Skeletal muscle cell (primary cell): Measurements from ENCODE around the gene KLHL26.
"Not testable (repeated sequence)": the region's sequence is repeated elsewhere in the genome, so short reads cannot be mapped to it uniquely, and the experiment has no call there.

Source experiments
- DNase-seq: peaks from one replicate; pipeline ENCODE4 v3.0.0-alpha.2; 2010; ENCODE audit warnings: low read depth
- H3K4me3 ChIP-seq: 2 replicates; pipeline ENCODE4 v1.5.1; 2011; ENCODE audit warnings: low read depth, mild to moderate bottlenecking, control low read depth, low read length, moderate library complexity

The KLHL26 gene

GRCh38 chr19:18636969-18637629 is at the start of gene KLHL26:
TSS of gene KLHL26 (plus strand) at chr19:18637028. CDS start at chr19:18637055, 27 bp downstream.
- H3K4me3 ChIP-seq, result peak within 1 kb of the TSS; percentile 72
- no peak for DNase-seq

GRCh38 chr19:18587561-18587960 is 49.3 kb upstream of the KLHL26 start:
- no peak overlapping the region for H3K4me3 ChIP-seq
- no peak for DNase-seq

GRCh38 chr19:18587962-18588610 is 48.7 kb upstream of the KLHL26 start:
- H3K4me3 ChIP-seq, result peak overlapping the region; percentile 84
- no peak for DNase-seq

GRCh38 chr19:18588611-18589379 is 48.0 kb upstream of the KLHL26 start, which contains the start of gene REX1BD:
TSS of gene REX1BD (plus strand) at chr19:18588798. CDS start at chr19:18588802, 4 bp downstream.
- peak; percentile 31 for DNase-seq
- H3K4me3 ChIP-seq, result peak within 1 kb of the TSS; percentile 84

GRCh38 chr19:18589380-18590272 is 47.2 kb upstream of the KLHL26 start:
- H3K4me3 ChIP-seq, result peak overlapping the region; percentile 84
- DNase-seq, result peak; percentile 33

GRCh38 chr19:18590273-18591272 is 46.3 kb upstream of the KLHL26 start:
- peak overlapping the region; percentile 84 for H3K4me3 ChIP-seq
- DNase-seq, result peak; percentile 77

GRCh38 chr19:18591735-18592385 is 45.0 kb upstream of the KLHL26 start:
- DNase-seq, result no peak
- no peak overlapping the region for H3K4me3 ChIP-seq

- DNase-seq, H3K4me3 ChIP-seq: not testable (repeated sequence)
These were observed 44.1 kb upstream of the KLHL26 start for GRCh38 chr19:18592732-18593131.

GRCh38 chr19:18593367-18594095 is 43.3 kb upstream of the KLHL26 start:
- no peak for DNase-seq
- no peak overlapping the region for H3K4me3 ChIP-seq

- H3K4me3 ChIP-seq, result peak overlapping the region; percentile 46
- DNase-seq, result peak; percentile 31
These were observed 42.6 kb upstream of the KLHL26 start for GRCh38 chr19:18594096-18594823.

GRCh38 chr19:18594824-18595373 is 41.9 kb upstream of the KLHL26 start:
- peak overlapping the region; percentile 46 for H3K4me3 ChIP-seq
- DNase-seq, result no peak

- DNase-seq, result no peak
- H3K4me3 ChIP-seq, result no peak overlapping the region
These were observed 41.4 kb upstream of the KLHL26 start for GRCh38 chr19:18595475-18595874.

- H3K4me3 ChIP-seq, result no peak overlapping the region
- no peak for DNase-seq
These were observed 40.1 kb upstream of the KLHL26 start for GRCh38 chr19:18596752-18597157.

GRCh38 chr19:18597809-18598660 is 38.8 kb upstream of the KLHL26 start:
- no peak overlapping the region for H3K4me3 ChIP-seq
- no peak for DNase-seq

- DNase-seq, result no peak
- no peak overlapping the region for H3K4me3 ChIP-seq
These were observed 37.3 kb upstream of the KLHL26 start for GRCh38 chr19:18599485-18599884.
